Endothelial cell of umbilical vein (primary cell): Measurements from ENCODE around the gene DDX46. TPM values are rescaled to one million over a fixed set of nuclear protein-coding genes. Genes with fewer than 3 reads are reported as not detected.

Experiments
- BruUV-seq: library from RNA; stranded (reverse); fragments of 400-500 nt; replicated peaks from 2 replicates; lab custom pipeline; 2021; lab: Mats Ljungman, UMichigan
- CTCF ChIA-PET: fragments of 300-600, 350-600 bp; sonication (Branson Sonifier 250); formaldehyde crosslinking; loops from one replicate; lab custom pipeline; 2021; ENCODE audit warnings: antibody characterized with exemption, inconsistent platforms; lab: Charles Lee
- POLR2A ChIA-PET: fragments of 300-600, 350-600 bp; sonication (Branson Sonifier 250); formaldehyde crosslinking; loops from one replicate; lab custom pipeline; 2021; ENCODE audit warnings: antibody characterized with exemption, inconsistent platforms; lab: Charles Lee
- DNase-seq: peaks from one replicate; pipeline ENCODE4 v3.0.0-alpha.2; 2011; ENCODE audit warnings: low read depth, low spot score
- FAIRE-seq: peaks from 2 replicates; lab custom pipeline; 2011; peaks lifted over from hg19 to GRCh38; lab: Jason Lieb, UNC
- H2AFZ ChIP-seq: 2 replicates; pipeline ENCODE4 v1.6.0; 2012; ENCODE audit warnings: low read depth, low read length, control low read depth, inconsistent platforms
- H3K27ac ChIP-seq: 2 replicates; pipeline ENCODE4 v1.5.1; 2011; ENCODE audit warnings: low read depth, mild to moderate bottlenecking, control low read depth, low read length, moderate library complexity; ENCODE audit not compliant: insufficient read depth
- H3K27me3 ChIP-seq, 2 experiments: 2 replicates each; pipeline versions ENCODE4 v1.6.0 to v1.6.1; 2011; ENCODE audit warnings: low read length in 2 of 2, mixed read lengths in 1 of 2; ENCODE audit not compliant: control insufficient read depth in 2 of 2, insufficient read depth in 2 of 2
- H3K36me3 ChIP-seq, 2 experiments: 2 replicates in 1 of 2; 3 replicates in 1 of 2; pipeline ENCODE4 v1.5.1; 2011; ENCODE audit warnings: low read length in 2 of 2, mild to moderate bottlenecking in 1 of 2, moderate library complexity in 1 of 2; ENCODE audit not compliant: control insufficient read depth in 2 of 2, insufficient read depth in 2 of 2; ENCODE audit errors: extremely low read depth in 1 of 2
- H3K4me1 ChIP-seq: 3 replicates; pipeline ENCODE4 v1.5.1; 2011; ENCODE audit warnings: mild to moderate bottlenecking, low read length; ENCODE audit not compliant: control insufficient read depth, insufficient read depth; ENCODE audit errors: extremely low read depth
- H3K4me2 ChIP-seq: 2 replicates; pipeline ENCODE4 v1.6.1; 2011; ENCODE audit warnings: low read length, control low read depth, mixed read lengths; ENCODE audit not compliant: insufficient read depth
- H3K4me3 ChIP-seq, 3 experiments: fragments of 200-600 bp in 1 of 3; sonication (generic), shearing (Covaris generic) in 1 of 3; replicated peaks in 1 of 3; 2 replicates each; pipeline ENCODE4 v1.5.1; 2011 to 2016; ENCODE audit warnings: control low read depth in 3 of 3, low read length in 3 of 3, mild to moderate bottlenecking in 2 of 3, inconsistent platforms in 1 of 3, low read depth in 1 of 3, moderate library complexity in 1 of 3; ENCODE audit not compliant: insufficient read depth in 1 of 3
- H3K79me2 ChIP-seq: 2 replicates; pipeline ENCODE4 v1.6.0; 2012; ENCODE audit warnings: low read length, inconsistent platforms; ENCODE audit not compliant: control insufficient read depth, insufficient read depth
- H3K9ac ChIP-seq: replicated peaks from 2 replicates; pipeline ENCODE3; 2011; ENCODE audit warnings: low read length, control low read depth; ENCODE audit not compliant: insufficient read depth; ENCODE audit errors: extremely low read depth
- H3K9me1 ChIP-seq: replicated peaks from 3 replicates; pipeline ENCODE4 v1.6.0; 2011; ENCODE audit warnings: mild to moderate bottlenecking, low read length; ENCODE audit not compliant: control insufficient read depth, insufficient read depth; ENCODE audit errors: extremely low read depth
- H3K9me3 ChIP-seq: replicated peaks from 2 replicates; pipeline ENCODE4 v1.5.1; 2012; ENCODE audit warnings: low read length, inconsistent platforms; ENCODE audit not compliant: control insufficient read depth, insufficient read depth
- H4K20me1 ChIP-seq: replicated peaks from 2 replicates; pipeline ENCODE3; 2011; ENCODE audit warnings: mild to moderate bottlenecking, low read length; ENCODE audit not compliant: control insufficient read depth, insufficient read depth; ENCODE audit errors: extremely low read depth
- EZH2 ChIP-seq: IDR thresholded peaks from 2 replicates; pipeline ENCODE4 v1.6.1; 2012; ENCODE audit warnings: borderline replicate concordance, low read depth, mild to moderate bottlenecking, moderate library complexity, low read length, inconsistent platforms; ENCODE audit not compliant: severe bottlenecking
- FOS ChIP-seq: IDR thresholded peaks from 2 replicates; pipeline ENCODE4 v1.6.1; 2011; ENCODE audit warnings: mild to moderate bottlenecking, low read length, moderate library complexity, borderline replicate concordance; ENCODE audit not compliant: insufficient read depth
- GATA2 ChIP-seq: IDR thresholded peaks from 2 replicates; pipeline ENCODE4 v1.7.0; 2011; ENCODE audit warnings: low read depth, mild to moderate bottlenecking, moderate library complexity, mixed read lengths, low read length; ENCODE audit not compliant: insufficient read length, insufficient read depth
- MYC ChIP-seq: IDR thresholded peaks from one replicate; pipeline ENCODE4 v1.6.1; 2011; ENCODE audit warnings: mild to moderate bottlenecking, low read depth, low read length
- POLR2A ChIP-seq: IDR thresholded peaks from 2 replicates; pipeline ENCODE4 v1.6.1; 2012; ENCODE audit warnings: low read depth, mild to moderate bottlenecking, control low read depth, low read length
- POLR2AphosphoS5 ChIP-seq: IDR thresholded peaks from 2 replicates; pipeline ENCODE4 v1.6.1; 2012; ENCODE audit warnings: low read depth, mild to moderate bottlenecking, control low read depth, low read length, moderate library complexity; ENCODE audit not compliant: insufficient read depth
- dilution Hi-C: fragments of 300-500 bp; cut with MboI; formaldehyde crosslinking; loops from one replicate; pipeline ENCODE4 v1.15.0; 2019; ENCODE audit warnings: low sequenced_read_pairs; ENCODE audit not compliant: extremely low pct_ligation_motif_present
- intact Hi-C: fragments of 100-400 bp; cut with micrococcal nuclease; formaldehyde crosslinking; loops from one replicate; pipeline ENCODE4 v1.10.0; 2022
- polyA plus RNA-seq, 4 experiments: library from polyadenylated mRNA; depleted of rRNA in 3 of 4; stranded (reverse) in 3 of 4; unstranded in 1 of 4; fragments of >200 nt; gene quantifications; 2 replicates each; pipeline versions ENCODE4 v1.2.1 to v1.2.3, GENCODE V29; 2011 to 2012; ENCODE audit warnings: missing spikeins in 1 of 4
- total RNA-seq: library from RNA; stranded (reverse); gene quantifications from 2 replicates; pipeline ENCODE4 v1.2.3, GENCODE V29; 2021
- TF ChIP-seq, protein P1 (sequence below): IDR thresholded peaks from 2 replicates; pipeline ENCODE4 v1.6.1; 2011; ENCODE audit not compliant: insufficient read depth, insufficient read length
- TF ChIP-seq, protein P2 (sequence below), 2 donors: IDR thresholded peaks; 1 replicate in 1 of 2; 2 replicates in 1 of 2; pipeline ENCODE4 v1.5.1; 2011; ENCODE audit warnings: low read length in 2 of 2, mild to moderate bottlenecking in 2 of 2, moderate library complexity in 2 of 2, control low read depth in 1 of 2, inconsistent platforms in 1 of 2, low read depth in 1 of 2; ENCODE audit not compliant: insufficient read depth in 1 of 2; ENCODE audit errors: extremely low read depth in 1 of 2

The DDX46 gene
- total and polyA plus RNA-seq, 2 donors (not counting 3 experiments of a cell fraction or from before 2014, with no cell fraction given): 16.0 to 65.2 TPM

DNA sequence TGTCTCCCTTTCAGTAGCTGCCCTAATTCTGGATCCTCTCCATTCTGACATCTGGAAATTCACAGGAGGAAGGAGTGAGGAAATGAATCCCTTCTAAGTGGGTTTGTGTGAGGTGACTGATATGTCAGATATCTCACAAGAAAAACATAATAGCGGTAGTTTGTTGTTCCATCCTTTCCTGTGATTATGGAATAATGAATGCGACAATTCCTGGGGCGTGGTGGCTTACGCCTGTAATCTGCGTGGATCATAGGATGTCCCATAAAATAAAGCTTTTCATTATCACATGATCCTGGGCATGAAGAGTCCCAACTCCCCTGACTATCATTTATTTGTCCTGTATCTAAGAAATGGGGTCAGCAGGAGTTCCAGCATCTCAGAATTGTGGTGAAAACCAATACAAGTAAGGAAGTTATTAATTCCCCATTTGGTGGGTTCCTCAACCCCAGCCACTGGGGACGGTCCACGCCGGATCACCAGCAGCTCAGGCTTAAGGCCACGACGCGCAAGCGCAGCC, 86.8 kb downstream of the DDX46 start:
- no peak overlapping the region for H2AFZ ChIP-seq
- intact Hi-C loops: loop anchor here (1.0 to 5.0 kb wide), 5 partner anchors 29 to 198 kb away; partner anchors contain the start of genes CAMLG, PCBD2, SEC24A and TXNDC15
- peaks cover 38% of the 10 kb centered on the region for H3K79me2 ChIP-seq
- dilution Hi-C loops: no loop called here
- peak overlapping the region; percentile 90 for H3K27ac ChIP-seq
- POLR2A ChIA-PET: interaction anchor here (0.7 to 1.0 kb wide), 8 partner anchors 8 to 107 kb away, joined by 3 to 6 read pairs (median 4); partner anchors contain the start of genes CAMLG, PCBD2 and TXNDC15
- DNase-seq: no peak
- peak overlapping the region in 2 of 3 experiments; percentile 20 to 50 for H3K4me3 ChIP-seq
- H3K27me3 ChIP-seq: no peaks in the 10 kb centered on the region
- H3K36me3 ChIP-seq: peaks cover 0 to 2% of the 10 kb centered on the region in 2 experiments
- peak overlapping the region; percentile 59 for H3K4me2 ChIP-seq
- BruUV-seq: TSS peak; percentile 87
- no peaks in the 10 kb centered on the region for H3K9me3 ChIP-seq
- CTCF ChIA-PET: interaction anchor here (0.8 to 1.7 kb wide), 4 partner anchors 11 to 61 kb away, joined by 3 to 11 read pairs (median 4); partner anchors contain the start of genes PCBD2 and TXNDC15
- no peaks in the 10 kb centered on the region for H4K20me1 ChIP-seq
- no peak for FAIRE-seq
- peak; percentile 96 for TF ChIP-seq GATA2
- TF ChIP-seq EZH2: no peak
- TF ChIP-seq FOS: peak; percentile 69
- no peaks in the 10 kb centered on the region for H3K9me1 ChIP-seq
- peaks cover 35% of the 10 kb centered on the region for H3K4me1 ChIP-seq
- peak overlapping the region; percentile 96 for H3K9ac ChIP-seq

DNA sequence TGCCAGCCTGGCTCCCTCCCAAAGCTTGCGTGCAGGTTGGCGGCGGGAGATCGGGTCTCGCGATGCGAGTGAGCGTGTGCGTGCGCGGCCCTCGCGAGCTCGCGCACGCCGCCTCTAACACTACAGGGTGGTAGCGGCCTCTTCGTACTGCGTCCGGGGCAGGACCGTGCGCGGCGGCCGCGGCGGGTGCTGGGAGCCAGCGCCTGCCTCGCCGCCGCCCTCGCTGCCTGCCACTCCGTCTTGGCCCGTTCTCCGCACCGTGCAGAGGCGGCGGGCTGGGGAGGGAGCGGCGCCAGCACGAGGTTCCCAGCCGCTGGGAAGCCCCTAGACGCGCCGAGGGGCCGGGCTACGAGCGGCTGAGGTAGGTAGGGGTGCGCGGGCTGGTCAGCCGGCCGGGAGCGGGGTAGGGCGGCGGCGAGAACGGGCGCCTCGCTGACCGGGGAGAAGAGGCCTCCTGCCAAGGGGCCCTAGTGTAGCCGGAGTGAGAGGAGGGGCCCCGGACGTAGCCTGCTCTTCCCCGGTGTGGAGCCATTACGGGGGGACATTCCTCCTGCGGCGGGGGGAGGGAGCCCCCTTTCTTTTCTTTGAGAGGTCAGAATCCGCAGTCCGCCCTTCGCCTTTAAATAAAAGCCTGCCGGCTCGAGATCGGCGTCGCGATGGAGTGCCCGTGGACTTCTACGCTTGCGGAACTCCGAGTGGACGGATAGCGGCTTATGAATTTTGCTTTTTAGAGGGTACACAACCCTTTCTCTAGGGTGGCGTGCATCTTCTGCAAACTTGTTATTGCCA, 87.5 kb downstream of the DDX46 start, which contains the start of gene C5orf24:
Gene C5orf24 (plus strand): TSS at position 117 of the 789 bp plus-strand sequence. CDS start 8,933 bp downstream, outside the sequence.
- peak within 1 kb of the TSS; percentile 90 for H3K27ac ChIP-seq
- DNase-seq (peak; percentile 98), FAIRE-seq (peak; percentile 91)
- H3K4me1 ChIP-seq: peaks cover 37% of the 10 kb centered on the region
- dilution Hi-C loops: no loop called here
- H3K4me2 ChIP-seq: peak within 1 kb of the TSS; percentile 99
- peak within 1 kb of the TSS; percentile 96 for H3K9ac ChIP-seq
- no peaks in the 10 kb centered on the region for H3K27me3 ChIP-seq
- no peaks in the 10 kb centered on the region for H4K20me1 ChIP-seq
- peaks cover 42% of the 10 kb centered on the region for H3K79me2 ChIP-seq
- H3K9me3 ChIP-seq: no peaks in the 10 kb centered on the region
- TF ChIP-seq POLR2AphosphoS5 (peak; percentile 98), GATA2 (no peak), MYC (no peak), POLR2A (peak; percentile 97)
- TF ChIP-seq, protein P1, sequence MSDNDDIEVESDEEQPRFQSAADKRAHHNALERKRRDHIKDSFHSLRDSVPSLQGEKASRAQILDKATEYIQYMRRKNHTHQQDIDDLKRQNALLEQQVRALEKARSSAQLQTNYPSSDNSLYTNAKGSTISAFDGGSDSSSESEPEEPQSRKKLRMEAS: peak; percentile 74
- TF ChIP-seq, protein P2, sequence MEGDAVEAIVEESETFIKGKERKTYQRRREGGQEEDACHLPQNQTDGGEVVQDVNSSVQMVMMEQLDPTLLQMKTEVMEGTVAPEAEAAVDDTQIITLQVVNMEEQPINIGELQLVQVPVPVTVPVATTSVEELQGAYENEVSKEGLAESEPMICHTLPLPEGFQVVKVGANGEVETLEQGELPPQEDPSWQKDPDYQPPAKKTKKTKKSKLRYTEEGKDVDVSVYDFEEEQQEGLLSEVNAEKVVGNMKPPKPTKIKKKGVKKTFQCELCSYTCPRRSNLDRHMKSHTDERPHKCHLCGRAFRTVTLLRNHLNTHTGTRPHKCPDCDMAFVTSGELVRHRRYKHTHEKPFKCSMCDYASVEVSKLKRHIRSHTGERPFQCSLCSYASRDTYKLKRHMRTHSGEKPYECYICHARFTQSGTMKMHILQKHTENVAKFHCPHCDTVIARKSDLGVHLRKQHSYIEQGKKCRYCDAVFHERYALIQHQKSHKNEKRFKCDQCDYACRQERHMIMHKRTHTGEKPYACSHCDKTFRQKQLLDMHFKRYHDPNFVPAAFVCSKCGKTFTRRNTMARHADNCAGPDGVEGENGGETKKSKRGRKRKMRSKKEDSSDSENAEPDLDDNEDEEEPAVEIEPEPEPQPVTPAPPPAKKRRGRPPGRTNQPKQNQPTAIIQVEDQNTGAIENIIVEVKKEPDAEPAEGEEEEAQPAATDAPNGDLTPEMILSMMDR (IDR thresholded peaks at IDR 0.05; ENCODE audit: extremely low read depth in 1 of 2, insufficient read depth in 1 of 2, low read depth in 1 of 2, low read length in 2 of 2): no peak
- peak within 1 kb of the TSS; percentile 78 to 97 (median 82) for H3K4me3 ChIP-seq
- H3K36me3 ChIP-seq: peaks cover 0 to 2% of the 10 kb centered on the region in 2 experiments
- POLR2A ChIA-PET: interaction anchor here (0.7 to 1.0 kb wide), 8 partner anchors 8 to 108 kb away, joined by 3 to 6 read pairs (median 4); partner anchors contain the start of genes CAMLG, PCBD2 and TXNDC15
- peak within 1 kb of the TSS; percentile 30 for H2AFZ ChIP-seq
- BruUV-seq: no TSS peak
- no peaks in the 10 kb centered on the region for H3K9me1 ChIP-seq
- CTCF ChIA-PET: interaction anchor here (0.8 to 1.7 kb wide), 6 partner anchors 12 to 108 kb away, joined by 3 to 11 read pairs (median 4); partner anchors contain the start of genes CAMLG, PCBD2 and TXNDC15
- intact Hi-C loops: loop anchor here (1.0 to 5.0 kb wide), 5 partner anchors 28 to 199 kb away; partner anchors contain the start of genes CAMLG, PCBD2, SEC24A and TXNDC15
